HUDEP-2 (cell line): ENCODE results near the gene KCNG2.

Experiments used
- DNase-seq, 76 experiments: peaks; one replicate each; lab custom pipeline; 2025; ENCODE audit not compliant: unreplicated experiment in 76 of 76; lab: John Stamatoyannopoulos, UW

The KCNG2 gene

DNA sequence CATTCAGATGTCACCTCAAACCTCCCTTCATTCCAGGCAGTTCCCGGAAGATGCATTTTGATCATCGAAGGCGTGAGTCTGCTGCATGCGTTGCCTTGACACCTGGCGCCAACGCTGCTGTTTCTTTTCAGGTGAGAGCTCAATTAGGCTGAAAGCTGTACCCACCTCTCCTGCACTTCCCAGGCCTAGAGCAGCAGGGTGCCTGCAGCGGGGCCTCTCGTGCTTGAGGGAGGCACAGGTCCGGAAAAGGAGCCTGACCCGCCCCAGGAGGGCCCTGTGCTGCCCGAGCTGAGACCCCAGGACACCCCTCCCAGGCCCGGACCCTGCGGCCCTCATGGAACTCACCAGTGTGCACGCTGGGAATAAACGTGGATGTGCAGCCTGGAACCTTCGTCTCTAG lies 31.4 kb upstream of the KCNG2 start:
- DNase-seq = no peak

DNA sequence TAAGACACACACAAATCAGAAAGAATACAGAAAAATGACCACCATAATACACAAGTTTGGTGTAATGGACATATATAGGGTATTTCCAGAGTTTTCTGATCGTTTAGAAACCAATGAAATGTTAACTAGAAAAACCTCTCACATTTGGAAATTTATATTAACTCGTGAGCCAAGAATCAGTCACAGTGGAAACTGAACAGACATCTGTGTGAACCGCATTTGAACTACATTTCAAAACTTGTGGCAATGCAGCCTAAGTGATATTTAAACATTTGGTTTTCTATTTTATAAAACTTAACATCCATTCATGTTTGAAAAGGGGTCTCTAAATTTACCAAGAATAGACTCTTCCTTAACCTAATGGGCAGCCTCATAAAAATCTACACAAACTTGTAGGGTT lies 29.0 kb upstream of the KCNG2 start:
- no peak for DNase-seq

DNA sequence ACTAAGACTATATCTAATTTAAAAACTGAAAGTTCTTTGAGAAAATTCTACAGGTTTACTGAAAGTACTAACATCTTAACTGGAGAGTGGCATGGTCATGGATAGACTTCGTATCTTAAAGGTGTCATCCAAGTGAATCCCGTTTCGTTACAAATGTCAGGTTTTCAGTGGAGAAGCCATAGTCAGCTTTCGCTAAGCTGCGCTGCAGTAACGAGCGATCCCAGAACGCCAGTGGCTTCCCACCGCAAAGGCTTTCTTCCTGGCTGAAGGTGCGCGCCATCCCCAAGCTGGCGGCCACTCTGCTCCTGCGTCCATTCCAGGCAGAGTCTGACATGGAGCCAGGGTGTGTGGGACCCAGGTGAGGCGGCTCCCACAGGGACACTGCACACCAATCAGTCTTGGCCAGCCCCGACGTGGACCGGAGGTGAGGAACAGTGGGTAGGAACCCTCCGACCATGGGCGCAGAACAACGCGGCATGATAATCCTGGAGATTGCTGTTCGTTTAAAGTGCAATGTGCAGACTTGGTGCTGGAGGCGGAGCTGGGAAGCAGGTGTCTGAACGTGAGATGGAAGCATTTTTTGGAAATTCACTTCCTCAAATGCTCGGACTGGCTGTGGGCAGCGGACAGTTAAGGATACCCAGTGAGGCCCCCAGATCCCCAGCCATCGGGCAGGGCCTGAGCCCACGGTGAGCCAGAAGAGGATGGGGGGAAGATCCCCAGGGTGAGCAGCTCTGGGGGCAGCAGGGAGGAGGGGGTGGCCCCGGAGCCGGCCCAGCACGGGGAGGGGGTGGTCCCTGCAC lies 27.8 kb upstream of the KCNG2 start:
- no peak for DNase-seq

DNA sequence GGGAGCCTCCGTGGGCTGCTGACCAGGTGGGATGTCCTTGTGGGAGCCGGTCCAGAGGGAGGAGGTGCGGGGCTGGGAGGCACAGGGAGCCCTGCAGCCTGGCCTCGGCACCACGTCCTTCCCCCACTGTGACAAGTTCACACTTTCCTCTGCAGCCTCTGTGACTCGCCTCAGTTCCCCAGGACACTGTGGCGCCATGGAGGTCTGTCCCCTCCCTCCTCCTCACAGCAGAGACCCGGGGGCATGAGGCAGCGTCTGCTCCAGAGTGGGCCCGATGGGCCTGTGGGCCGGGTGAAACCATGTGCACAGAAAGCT lies 27.3 kb upstream of the KCNG2 start:
- DNase-seq = no peak

DNA sequence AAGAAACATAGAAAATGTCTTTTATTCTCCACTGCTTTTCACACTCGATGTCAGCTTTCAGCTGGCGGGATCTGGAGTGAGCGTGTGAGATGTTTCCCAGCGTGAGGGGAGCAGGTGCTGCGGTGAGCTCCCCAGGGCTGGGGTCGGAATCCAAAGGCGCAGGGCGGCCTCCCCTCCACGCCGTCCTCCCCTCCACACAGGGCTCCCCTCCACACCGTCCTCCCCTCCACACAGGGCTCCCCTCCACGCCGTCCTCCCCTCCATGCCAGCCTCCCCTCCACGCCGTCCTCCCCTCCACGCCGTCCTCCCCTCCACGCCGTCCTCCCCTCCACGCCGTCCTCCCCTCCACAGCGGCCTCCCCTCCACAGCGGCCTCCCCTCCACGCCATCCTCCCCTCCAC lies 26.9 kb upstream of the KCNG2 start:
- DNase-seq = no peak

DNA sequence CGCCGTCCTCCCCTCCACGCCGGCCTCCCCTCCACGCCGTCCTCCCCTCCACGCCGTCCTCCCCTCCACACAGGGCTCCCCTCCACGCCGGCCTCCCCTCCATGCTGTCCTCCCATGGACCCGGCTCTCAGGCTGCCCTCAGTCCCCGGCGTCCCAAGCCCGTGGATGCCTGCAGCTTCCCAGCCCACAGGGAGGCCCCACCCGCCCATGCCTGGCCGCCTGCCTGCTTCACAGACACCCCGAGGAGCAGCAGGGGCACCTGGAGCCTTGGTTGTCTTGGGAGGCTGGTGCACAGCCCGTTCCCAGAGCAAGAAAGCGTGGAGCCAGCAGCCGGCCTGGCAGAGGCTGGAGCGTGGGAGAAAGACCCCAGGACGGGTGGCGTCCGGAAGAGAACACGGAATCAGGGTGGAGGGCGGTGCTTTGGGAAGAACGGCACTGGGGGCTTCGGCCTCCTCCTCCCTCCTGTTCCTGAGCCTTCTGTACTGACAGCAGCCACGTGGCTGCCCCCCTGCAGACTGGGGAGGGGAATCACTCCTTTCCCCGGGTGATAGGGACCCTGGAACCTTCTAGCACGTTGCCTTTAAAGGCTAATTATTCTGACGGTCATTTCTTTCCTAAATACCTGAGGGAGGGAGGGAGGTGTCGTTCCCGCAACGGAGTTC lies 26.2 kb upstream of the KCNG2 start:
- DNase-seq = no peak

DNA sequence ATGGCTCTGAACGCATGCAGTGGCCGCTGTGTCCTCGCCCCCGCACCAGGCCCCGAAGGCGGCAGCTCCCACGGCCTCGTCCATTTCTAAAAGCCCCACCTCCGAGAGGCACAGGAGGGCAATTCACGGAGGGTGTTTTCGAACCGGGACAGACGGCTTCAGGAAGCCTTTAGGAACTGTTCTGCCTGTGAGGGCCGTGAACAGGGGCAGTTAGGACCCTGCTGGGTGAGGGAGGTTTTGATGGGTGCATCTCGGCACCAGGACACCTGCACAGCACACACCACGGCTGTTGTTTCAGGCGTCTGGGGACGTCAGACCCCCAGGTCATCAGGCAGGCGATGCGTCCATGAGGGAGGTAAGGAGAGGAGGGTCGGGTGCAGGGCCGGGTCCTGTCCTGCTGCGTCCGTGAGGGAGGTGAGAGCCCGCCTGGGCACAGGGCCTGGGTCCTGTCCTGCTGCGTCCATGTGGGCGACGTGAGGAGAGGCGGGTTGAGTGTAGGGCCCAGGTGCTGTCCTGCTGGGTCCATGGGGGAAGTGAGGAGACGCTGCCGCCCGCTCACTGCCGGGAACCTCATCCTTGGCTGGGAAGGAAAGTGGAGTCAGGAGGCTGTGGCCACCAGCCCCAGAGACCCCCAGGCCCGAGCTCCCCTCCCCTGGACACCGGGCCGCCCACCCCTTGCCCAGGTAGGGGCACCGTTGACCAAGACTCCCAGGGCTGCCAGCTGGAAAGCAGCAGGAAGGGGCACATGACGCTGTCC lies 25.5 kb upstream of the KCNG2 start:
- DNase-seq = no peak

DNA sequence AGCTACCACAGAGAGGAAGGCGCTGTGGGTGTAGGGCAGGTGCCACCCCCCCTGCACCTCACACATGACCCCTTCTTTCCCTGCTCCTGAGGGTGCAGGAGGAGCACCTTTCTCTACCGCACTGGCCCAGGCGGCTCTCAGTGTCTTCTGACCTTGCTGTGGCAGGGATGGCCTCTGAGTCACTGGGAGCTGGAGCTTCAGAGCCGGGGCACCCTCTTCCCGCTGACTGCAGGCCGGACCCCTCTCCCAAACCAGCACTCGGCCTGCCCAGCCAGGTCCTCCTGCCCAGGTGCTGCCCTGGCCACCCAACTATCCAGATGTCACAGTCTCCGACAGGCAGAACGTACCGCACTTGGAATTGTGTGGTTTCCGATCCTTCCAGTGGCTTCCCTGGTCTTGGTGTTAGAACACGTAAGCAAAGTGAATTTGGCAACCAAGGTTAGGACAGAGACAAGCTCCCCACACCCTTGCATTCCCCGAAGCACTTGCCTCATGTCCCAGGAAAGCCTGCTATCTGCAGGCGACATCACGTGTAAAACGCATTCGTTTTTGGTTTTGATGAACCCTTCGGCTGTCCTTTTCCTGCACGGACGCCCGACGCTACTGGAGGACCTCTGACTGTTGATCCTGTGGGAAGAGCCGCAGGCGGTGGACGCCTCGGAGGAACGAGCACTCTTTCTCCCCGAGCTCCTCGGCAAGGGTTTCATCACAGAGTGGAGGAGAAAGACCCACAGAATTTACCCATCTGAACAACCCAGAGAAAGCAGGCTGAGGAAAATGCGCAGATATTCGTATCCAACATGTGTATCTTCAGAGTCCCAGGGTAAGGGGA lies 24.7 kb upstream of the KCNG2 start:
- no peak for DNase-seq

DNA sequence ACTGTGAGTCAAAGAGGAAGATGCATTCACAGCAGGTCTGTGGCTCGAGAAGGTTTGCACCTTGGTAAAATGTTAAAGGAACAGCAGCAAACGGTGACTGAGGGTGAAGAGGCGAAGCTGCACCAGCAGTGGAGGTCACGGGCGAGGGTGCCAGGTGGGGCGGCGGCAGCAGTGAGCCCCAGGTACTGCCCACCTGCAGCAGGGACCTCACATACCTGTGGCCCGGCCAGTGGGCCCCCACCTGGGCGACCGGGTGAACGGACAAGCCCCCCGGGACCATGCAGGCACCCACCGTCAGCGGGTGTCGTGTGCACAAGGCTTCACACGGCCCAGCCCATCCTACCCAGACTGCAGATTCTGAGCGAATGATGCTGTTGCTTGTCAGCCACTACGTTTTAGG lies 23.6 kb upstream of the KCNG2 start:
- no peak for DNase-seq

DNA sequence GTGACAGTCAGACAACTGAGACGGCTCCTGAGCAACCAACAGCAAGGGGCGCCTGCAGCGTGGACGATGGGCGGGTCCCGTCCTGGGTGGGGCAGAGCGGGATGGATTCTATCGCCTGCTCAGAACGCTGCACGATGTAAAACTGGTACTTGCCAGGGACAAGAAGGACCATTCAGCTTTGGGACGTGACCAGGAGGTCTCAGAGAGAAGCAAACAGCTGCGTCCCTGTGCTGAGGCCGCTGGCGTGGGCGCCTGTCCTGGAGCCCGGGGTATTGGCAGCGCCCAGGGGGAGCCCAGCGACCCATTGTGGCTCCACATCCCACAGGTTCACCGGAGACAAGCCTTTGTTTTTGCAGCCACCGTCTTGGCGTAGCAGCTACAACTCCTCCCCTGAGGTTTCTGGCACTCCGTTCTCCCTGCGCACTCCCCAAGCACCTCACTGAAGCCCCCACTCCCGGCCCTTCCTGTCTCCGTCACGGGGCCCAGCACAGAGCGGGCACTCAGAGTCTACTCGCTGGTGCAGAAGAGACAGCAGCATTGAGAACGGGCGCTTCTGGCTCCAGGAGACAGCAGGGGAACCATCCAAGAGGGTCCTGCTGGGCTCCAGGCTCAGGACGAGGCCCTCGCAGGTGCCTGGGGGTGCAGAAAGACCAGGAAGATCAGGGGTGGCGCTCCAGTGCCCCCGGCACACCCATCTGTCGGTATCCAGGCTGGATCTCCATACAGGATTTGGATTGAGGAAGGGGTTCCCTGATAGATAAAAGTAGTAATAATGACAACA lies 22.1 kb upstream of the KCNG2 start:
- no peak for DNase-seq

DNA sequence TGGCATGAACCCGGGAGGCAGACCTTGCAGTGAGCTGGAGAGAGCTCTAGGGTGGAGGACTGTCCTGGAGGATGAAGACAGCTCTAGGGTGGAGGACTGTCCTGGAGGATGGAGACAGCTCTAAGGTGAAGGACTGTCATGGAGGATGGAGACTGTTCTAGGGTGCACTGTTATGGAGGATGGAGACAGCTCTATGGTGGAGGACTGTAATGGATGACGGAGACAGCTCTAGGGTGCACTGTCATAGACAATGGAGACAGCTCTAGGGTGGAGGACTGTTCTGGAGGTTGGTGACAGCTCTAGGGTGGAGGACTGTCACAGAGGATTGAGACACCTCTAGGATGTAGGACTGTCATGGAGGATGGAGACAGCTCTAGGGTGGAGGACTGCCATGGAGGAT lies 21.1 kb upstream of the KCNG2 start:
- DNase-seq = no peak

DNA sequence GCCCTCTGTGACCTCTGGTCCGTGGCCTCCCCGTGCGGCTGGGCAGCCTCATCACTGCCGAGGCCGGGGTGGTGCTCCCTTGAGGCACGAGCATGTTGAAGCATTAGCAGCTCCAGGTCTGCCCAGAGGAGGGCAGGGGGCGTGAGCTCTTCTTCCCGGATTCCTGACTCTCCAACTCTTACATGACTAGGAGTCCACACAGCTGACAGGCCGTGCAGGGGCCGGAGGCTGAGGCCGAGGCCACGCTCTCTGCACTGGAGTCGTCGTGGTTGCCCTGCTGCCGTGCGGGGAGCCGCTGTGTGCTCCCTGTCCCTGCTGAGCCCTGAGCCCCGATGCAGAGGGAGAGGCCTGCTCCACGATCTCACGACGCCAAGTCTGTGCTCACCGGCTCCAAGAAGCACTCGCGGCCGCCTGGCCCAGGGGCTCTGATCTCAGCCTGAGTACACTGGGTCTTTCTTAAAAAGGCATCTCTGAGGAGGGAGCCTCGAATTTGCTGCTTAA lies 19.4 kb upstream of the KCNG2 start:
- DNase-seq = no peak

DNA sequence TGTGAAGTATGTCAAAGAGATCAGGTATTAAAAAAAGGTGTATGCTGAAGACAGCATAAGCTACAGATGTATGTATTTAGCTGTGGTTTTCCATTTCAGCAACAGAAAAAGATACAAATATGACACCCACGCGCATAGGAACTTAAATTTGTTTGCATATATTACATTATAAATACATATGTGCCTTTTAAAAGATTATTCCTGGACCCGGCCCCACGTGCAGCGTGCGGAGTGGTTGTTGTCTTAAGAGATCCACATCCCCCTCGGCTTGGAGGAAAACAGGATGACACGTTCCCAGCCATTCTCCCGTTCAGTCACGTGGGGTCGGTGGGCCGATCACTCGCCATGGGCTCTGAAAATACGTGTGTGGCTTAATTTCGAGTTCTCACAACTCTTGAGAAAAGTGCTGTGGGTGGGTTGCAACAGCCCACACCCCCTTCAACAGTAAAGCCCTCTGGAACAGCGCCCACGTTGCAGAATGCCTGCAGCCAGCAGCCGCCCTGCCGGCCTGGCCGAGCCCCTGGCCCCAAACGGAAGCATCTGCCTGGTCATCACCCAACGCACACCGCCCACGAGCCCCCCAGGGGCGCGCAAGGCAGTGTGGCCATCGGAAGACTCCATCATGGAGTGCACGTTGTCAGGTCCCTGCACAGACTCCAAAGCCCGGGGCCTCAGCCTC lies 18.6 kb upstream of the KCNG2 start:
- no peak for DNase-seq

DNA sequence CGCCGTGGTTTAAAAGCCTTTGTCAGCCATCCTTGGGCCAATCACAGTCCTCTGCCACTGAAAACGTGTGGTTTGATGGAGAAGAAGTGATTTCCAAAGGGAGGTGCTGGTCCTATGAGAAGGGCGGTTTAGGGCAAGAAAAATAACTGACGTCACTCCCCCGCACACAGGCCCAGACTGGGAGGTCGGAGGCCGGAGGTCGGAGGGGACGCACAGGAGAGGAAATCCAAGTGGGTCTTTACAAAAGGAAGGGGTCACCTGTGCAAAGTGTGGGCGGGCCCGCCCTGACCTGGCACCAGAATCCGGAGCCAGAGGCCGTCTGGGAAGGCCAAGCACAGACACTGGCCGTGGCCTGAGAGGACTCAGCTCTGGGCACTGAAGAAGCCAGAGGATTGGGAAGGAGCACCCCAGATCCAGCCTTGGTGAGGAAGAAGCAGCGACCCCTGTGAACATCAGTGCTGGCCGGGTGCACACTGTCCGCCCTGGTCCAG lies 18.0 kb upstream of the KCNG2 start:
- no peak for DNase-seq

DNA sequence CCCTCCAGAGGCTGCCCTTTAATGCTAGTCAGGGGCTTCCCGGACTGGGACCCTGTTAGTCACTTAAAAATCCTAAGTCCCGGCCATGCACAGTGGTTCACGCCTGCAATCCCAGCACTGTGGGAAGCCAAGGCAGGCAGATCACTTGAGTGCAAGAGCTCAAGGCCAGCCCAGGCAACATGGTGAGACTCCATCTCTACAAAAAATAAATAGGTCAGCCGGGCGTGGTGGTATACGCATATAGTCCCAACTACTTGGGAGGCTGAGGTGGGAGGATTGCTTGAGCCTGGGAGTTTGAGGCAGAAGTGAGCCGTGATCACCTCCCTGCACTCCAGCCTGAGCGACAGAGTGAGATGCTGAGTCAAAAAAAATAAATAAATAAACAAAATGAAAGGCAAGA lies 17.2 kb upstream of the KCNG2 start:
- DNase-seq = no peak

DNA sequence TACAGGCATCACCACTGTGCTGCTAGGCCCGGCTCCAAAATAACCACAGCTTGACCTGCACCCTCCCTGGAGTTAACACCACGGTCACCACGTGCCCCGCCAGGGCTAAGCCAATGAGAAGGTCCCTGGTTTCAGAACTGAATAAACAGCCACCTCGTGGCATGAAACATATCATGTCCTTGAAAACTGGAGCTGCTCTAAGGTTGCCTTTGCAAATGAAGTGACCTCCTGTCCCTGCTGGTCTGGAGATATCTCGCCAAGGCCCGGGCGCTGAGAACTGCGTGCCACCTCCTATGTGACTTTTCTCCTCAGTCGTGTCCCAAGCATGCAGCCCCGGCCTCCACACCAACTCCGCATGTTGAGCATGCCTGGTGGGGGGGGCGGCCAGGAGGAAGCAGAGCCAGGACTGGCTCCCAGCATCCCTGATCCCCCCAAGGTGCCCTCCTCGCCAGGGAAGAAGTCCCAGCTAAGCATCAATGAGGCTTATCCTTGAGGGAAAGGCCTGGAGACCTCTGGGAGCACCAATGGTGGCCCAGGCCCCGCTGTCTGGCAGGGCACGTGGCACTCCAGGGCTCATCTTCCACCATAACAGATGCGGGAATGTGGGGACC lies 16.3 kb upstream of the KCNG2 start:
- no peak for DNase-seq

DNA sequence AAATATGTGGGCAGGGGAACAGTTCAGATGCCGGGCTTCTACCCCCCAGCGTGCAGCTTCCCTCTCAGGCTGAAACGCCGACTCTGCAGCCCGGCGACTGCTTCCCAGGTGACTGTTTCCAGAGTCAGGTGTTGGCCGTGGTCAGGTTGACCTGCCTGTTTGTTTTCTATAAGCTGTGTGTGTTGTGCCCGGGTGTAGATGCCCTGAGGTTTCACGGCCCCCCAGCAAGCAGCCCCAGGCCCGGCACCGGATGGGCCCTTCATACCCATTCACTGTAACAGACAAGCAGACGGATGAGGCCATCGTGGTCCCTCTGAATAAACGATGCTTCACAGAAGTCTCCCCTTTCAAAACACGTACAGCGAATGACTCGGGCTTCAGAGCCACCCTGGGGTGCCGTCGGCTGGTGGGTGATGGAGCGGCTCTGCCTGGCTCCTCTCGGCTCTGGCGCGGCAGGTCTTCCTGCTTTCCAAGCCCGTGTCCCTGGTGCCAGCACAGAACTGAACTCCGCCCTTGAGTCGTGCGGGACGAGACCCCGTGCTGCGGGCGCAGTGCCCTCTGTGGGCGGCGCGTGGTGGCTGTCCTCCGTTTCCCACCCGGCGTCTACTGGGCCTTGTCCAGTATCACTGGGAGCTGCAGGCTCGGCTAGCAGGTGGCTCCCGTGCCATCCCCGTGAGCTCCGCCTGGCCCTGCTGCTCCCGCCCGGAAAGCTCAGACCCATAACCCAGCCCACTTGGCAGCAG lies 15.0 kb upstream of the KCNG2 start:
- DNase-seq = no peak
